Measurements from ENCODE around the gene ARPC5L.
A peak's percentile ranks its signal among the peaks of the same experiment; 100 is the strongest.
"Not testable (repeated sequence)": the region's sequence is repeated elsewhere in the genome, so short reads cannot be mapped to it uniquely, and the experiment has no call there.

ARPC5L gene

GRCh38 chr9:124831642-124832364 is 30.1 kb upstream of the ARPC5L start:
- peak overlapping the region in 1 of 2 experiments; percentile 93 for H2BK12ac ChIP-seq (ENCODE audit: low read length in 2 of 2)
- H2AFZ ChIP-seq (ENCODE audit: low read depth, low read length), result no peak overlapping the region
- no peaks in the 10 kb centered on the region for H3K79me1 ChIP-seq (replicated peaks; ENCODE audit: low read length, poor library complexity, severe bottlenecking)
- H3K9ac ChIP-seq (ENCODE audit: low read length), result peak overlapping the region; percentile 59
- 90% methylated on average over 9 of the region's 9 CpGs for WGBS
- H3K14ac ChIP-seq (ENCODE audit: low read length in 2 of 2), result peak overlapping the region in 1 of 2 experiments; percentile 61
- no peak overlapping the region for H4K8ac ChIP-seq (ENCODE audit: low read length)
- H3K9me3 ChIP-seq (ENCODE audit: control insufficient read depth, low read length), result no peaks in the 10 kb centered on the region
- no peak for DNase-seq
- no peak overlapping the region for H3K4me3 ChIP-seq (ENCODE audit: insufficient read depth in 1 of 2, low read depth in 1 of 2, low read length in 2 of 2)
- peak overlapping the region; percentile 8 for H3K27ac ChIP-seq (ENCODE audit: low read length, poor library complexity, severe bottlenecking)
- H2AK5ac ChIP-seq (ENCODE audit: low read length, severe bottlenecking), result peak overlapping the region; percentile 67
- no peaks in the 10 kb centered on the region for H3K27me3 ChIP-seq (ENCODE audit: control insufficient read depth in 1 of 2, insufficient read depth in 1 of 2, low read length in 2 of 2)
- no peak overlapping the region for H2BK120ac ChIP-seq (ENCODE audit: low read depth, low read length)
- peaks cover 22% of the 10 kb centered on the region for H3K4me1 ChIP-seq (ENCODE audit: control insufficient read depth, insufficient read depth, low read depth, low read length)
- H4K91ac ChIP-seq (ENCODE audit: low read length), result no peak overlapping the region
- peak overlapping the region in 1 of 2 experiments; percentile 64 for H3K23ac ChIP-seq (ENCODE audit: low read length in 2 of 2)
- H3K36me3 ChIP-seq (ENCODE audit: control insufficient read depth in 1 of 2, insufficient read depth in 2 of 2, low read depth in 1 of 2, low read length in 2 of 2), result no peaks in the 10 kb centered on the region
- H3K4ac ChIP-seq (ENCODE audit: low read depth in 1 of 2, low read length in 2 of 2), result peak overlapping the region in 1 of 2 experiments; percentile 24
- H2BK5ac ChIP-seq (ENCODE audit: low read depth, low read length, poor library complexity, severe bottlenecking), result no peak overlapping the region
- peak overlapping the region; percentile 21 for H2BK15ac ChIP-seq (ENCODE audit: low read depth, poor library complexity, severe bottlenecking)
- H3K18ac ChIP-seq (ENCODE audit: low read depth in 1 of 2, low read length in 2 of 2), result no peak overlapping the region
- H3K4me2 ChIP-seq (ENCODE audit: low read length, poor library complexity, severe bottlenecking), result no peak overlapping the region

DNA sequence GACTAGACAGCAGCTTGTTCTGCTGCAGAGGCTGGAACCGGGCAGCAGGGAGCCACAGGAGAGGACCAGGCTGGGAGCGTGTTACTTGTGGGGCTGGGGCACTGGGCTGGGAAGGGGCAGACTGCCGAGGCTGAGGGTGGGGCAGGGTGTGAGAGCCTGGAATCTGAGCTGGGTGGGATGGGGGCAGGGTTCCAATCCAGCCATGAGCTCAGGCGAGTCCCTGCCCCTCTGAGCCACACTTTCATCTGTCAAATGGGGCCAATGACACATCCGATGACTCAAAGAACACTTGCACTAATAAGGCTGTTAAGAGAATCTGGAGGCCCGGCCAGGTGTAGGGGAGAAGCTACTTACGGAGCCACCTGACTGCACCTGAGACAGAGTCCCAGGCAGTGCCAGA is 27.3 kb upstream of the ARPC5L start:
- H3K18ac ChIP-seq (ENCODE audit: low read depth in 1 of 2, low read length in 2 of 2), result peak overlapping the region in 1 of 2 experiments; percentile 83
- peak overlapping the region; percentile 88 for H2BK15ac ChIP-seq (ENCODE audit: low read depth, poor library complexity, severe bottlenecking)
- H2AK5ac ChIP-seq (ENCODE audit: low read length, severe bottlenecking), result peak overlapping the region; percentile 91
- no peak overlapping the region for H3K4me2 ChIP-seq (ENCODE audit: low read length, poor library complexity, severe bottlenecking)
- no peak overlapping the region for H2BK120ac ChIP-seq (ENCODE audit: low read depth, low read length)
- no peak for DNase-seq
- H3K14ac ChIP-seq (ENCODE audit: low read length in 2 of 2), result peak overlapping the region in 1 of 2 experiments; percentile 83
- peak overlapping the region; percentile 85 for H3K27ac ChIP-seq (ENCODE audit: low read length, poor library complexity, severe bottlenecking)
- H2BK5ac ChIP-seq (ENCODE audit: low read depth, low read length, poor library complexity, severe bottlenecking), result no peak overlapping the region
- H3K23ac ChIP-seq (ENCODE audit: low read length in 2 of 2), result no peak overlapping the region
- no peak overlapping the region for H4K91ac ChIP-seq (ENCODE audit: low read length)
- H3K9me3 ChIP-seq (ENCODE audit: control insufficient read depth, low read length), result no peaks in the 10 kb centered on the region
- H4K8ac ChIP-seq (ENCODE audit: low read length), result no peak overlapping the region
- H2AFZ ChIP-seq (ENCODE audit: low read depth, low read length), result no peak overlapping the region
- H3K4me1 ChIP-seq (ENCODE audit: control insufficient read depth, insufficient read depth, low read depth, low read length), result peaks cover 20% of the 10 kb centered on the region
- H3K79me1 ChIP-seq (replicated peaks; ENCODE audit: low read length, poor library complexity, severe bottlenecking), result no peaks in the 10 kb centered on the region
- H3K27me3 ChIP-seq (ENCODE audit: control insufficient read depth in 1 of 2, insufficient read depth in 1 of 2, low read length in 2 of 2), result no peaks in the 10 kb centered on the region
- 62% methylated on average over 7 of the region's 7 CpGs for WGBS
- peak overlapping the region in 1 of 2 experiments; percentile 2 for H3K4ac ChIP-seq (ENCODE audit: low read depth in 1 of 2, low read length in 2 of 2)
- H3K36me3 ChIP-seq (ENCODE audit: control insufficient read depth in 1 of 2, insufficient read depth in 2 of 2, low read depth in 1 of 2, low read length in 2 of 2), result no peaks in the 10 kb centered on the region
- H3K4me3 ChIP-seq (ENCODE audit: insufficient read depth in 1 of 2, low read depth in 1 of 2, low read length in 2 of 2), result no peak overlapping the region
- H2BK12ac ChIP-seq (ENCODE audit: low read length in 2 of 2), result peak overlapping the region; percentile 11 to 57
- H3K9ac ChIP-seq (ENCODE audit: low read length), result no peak overlapping the region

DNA sequence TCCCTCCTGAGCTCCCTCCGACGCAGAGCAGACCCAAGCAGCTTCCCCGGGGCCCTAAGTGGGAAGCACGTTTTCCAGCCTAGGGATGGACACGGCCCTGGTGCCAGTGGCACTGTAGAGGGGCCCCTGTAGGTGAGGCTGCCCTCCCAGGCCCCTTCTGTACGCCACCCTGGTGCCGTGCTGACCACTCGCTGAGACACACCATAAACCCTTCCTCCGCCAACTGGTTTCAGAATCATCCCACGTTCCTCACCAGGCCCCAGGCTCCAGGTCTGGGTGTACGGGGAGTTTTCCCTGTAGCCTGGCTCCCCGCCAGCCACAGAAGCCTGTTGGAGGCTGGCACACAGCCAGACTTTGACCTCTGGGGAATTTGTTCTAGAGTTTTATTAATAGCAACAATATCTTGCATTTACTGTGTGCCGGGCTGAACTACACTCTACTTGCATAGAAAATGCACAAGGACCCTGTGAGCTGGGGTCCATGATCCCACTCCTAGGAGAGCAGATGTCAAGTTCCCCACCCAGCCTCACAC is 26.8 kb upstream of the ARPC5L start:
- peak overlapping the region; percentile 62 for H4K91ac ChIP-seq (ENCODE audit: low read length)
- H2BK5ac ChIP-seq (ENCODE audit: low read depth, low read length, poor library complexity, severe bottlenecking), result no peak overlapping the region
- no peak overlapping the region for H3K4me2 ChIP-seq (ENCODE audit: low read length, poor library complexity, severe bottlenecking)
- H3K9me3 ChIP-seq (ENCODE audit: control insufficient read depth, low read length), result no peaks in the 10 kb centered on the region
- no peak overlapping the region for H3K4me3 ChIP-seq (ENCODE audit: insufficient read depth in 1 of 2, low read depth in 1 of 2, low read length in 2 of 2)
- no peak overlapping the region for H3K9ac ChIP-seq (ENCODE audit: low read length)
- no peak overlapping the region for H2BK15ac ChIP-seq (ENCODE audit: low read depth, poor library complexity, severe bottlenecking)
- no peak overlapping the region for H2BK120ac ChIP-seq (ENCODE audit: low read depth, low read length)
- no peaks in the 10 kb centered on the region for H3K27me3 ChIP-seq (ENCODE audit: control insufficient read depth in 1 of 2, insufficient read depth in 1 of 2, low read length in 2 of 2)
- H3K79me1 ChIP-seq (replicated peaks; ENCODE audit: low read length, poor library complexity, severe bottlenecking), result no peaks in the 10 kb centered on the region
- H3K4ac ChIP-seq (ENCODE audit: low read depth in 1 of 2, low read length in 2 of 2), result peak overlapping the region in 1 of 2 experiments; percentile 2
- H3K36me3 ChIP-seq (ENCODE audit: control insufficient read depth in 1 of 2, insufficient read depth in 2 of 2, low read depth in 1 of 2, low read length in 2 of 2), result no peaks in the 10 kb centered on the region
- no peak overlapping the region for H3K23ac ChIP-seq (ENCODE audit: low read length in 2 of 2)
- H2AK5ac ChIP-seq (ENCODE audit: low read length, severe bottlenecking), result peak overlapping the region; percentile 91
- peaks cover 25% of the 10 kb centered on the region for H3K4me1 ChIP-seq (ENCODE audit: control insufficient read depth, insufficient read depth, low read depth, low read length)
- peak overlapping the region; percentile 55 to 83 for H3K18ac ChIP-seq (ENCODE audit: low read depth in 1 of 2, low read length in 2 of 2)
- H3K14ac ChIP-seq (ENCODE audit: low read length in 2 of 2), result peak overlapping the region in 1 of 2 experiments; percentile 83
- no peak overlapping the region for H4K8ac ChIP-seq (ENCODE audit: low read length)
- DNase-seq, result peak; percentile 81
- no peak overlapping the region for H2AFZ ChIP-seq (ENCODE audit: low read depth, low read length)
- H3K27ac ChIP-seq (ENCODE audit: low read length, poor library complexity, severe bottlenecking), result peak overlapping the region; percentile 85
- peak overlapping the region; percentile 38 to 57 for H2BK12ac ChIP-seq (ENCODE audit: low read length in 2 of 2)
- 77% methylated on average over 13 of the region's 13 CpGs for WGBS

DNA sequence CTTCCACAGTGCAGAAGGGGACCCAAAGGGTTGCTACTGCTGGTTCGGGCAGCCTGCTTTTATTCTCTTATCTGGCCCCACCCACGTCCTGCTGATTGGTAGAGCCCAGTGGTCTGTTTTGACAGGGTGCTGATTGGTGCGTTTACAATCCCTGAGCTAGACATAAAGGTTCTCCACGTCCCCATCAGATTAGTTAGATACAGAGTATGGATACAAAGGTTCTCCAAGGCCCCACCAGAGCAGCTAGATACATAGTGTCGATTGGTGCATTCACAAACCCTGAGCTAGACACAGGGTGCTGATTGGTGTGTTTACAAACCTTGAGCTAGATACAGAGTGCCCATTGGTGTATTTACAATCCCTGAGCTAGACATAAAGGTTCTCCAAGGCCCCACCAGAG is 23.8 kb upstream of the ARPC5L start:
- not testable (repeated sequence) for H2BK5ac ChIP-seq (ENCODE audit: low read depth, low read length, poor library complexity, severe bottlenecking); H4K91ac ChIP-seq (ENCODE audit: low read length); H2BK15ac ChIP-seq (ENCODE audit: low read depth, poor library complexity, severe bottlenecking); H3K4me2 ChIP-seq (ENCODE audit: low read length, poor library complexity, severe bottlenecking); H3K9ac ChIP-seq (ENCODE audit: low read length); DNase-seq; H3K36me3 ChIP-seq (ENCODE audit: control insufficient read depth in 1 of 2, insufficient read depth in 2 of 2, low read depth in 1 of 2, low read length in 2 of 2); H2AK5ac ChIP-seq (ENCODE audit: low read length, severe bottlenecking); H3K18ac ChIP-seq (ENCODE audit: low read depth in 1 of 2, low read length in 2 of 2); H4K8ac ChIP-seq (ENCODE audit: low read length); H3K27me3 ChIP-seq (ENCODE audit: control insufficient read depth in 1 of 2, insufficient read depth in 1 of 2, low read length in 2 of 2); H2BK120ac ChIP-seq (ENCODE audit: low read depth, low read length); H3K14ac ChIP-seq (ENCODE audit: low read length in 2 of 2); H2BK12ac ChIP-seq (ENCODE audit: low read length in 2 of 2); H3K9me3 ChIP-seq (ENCODE audit: control insufficient read depth, low read length); H3K4me3 ChIP-seq (ENCODE audit: insufficient read depth in 1 of 2, low read depth in 1 of 2, low read length in 2 of 2); H3K23ac ChIP-seq (ENCODE audit: low read length in 2 of 2); H2AFZ ChIP-seq (ENCODE audit: low read depth, low read length); H3K27ac ChIP-seq (ENCODE audit: low read length, poor library complexity, severe bottlenecking); H3K4ac ChIP-seq (ENCODE audit: low read depth in 1 of 2, low read length in 2 of 2); H3K79me1 ChIP-seq (replicated peaks; ENCODE audit: low read length, poor library complexity, severe bottlenecking)
- WGBS, result 100% methylated on average over 1 of the region's 5 CpGs
- peaks cover 18% of the 10 kb centered on the region for H3K4me1 ChIP-seq (ENCODE audit: control insufficient read depth, insufficient read depth, low read depth, low read length)

All from mesenchymal stem cell (in vitro differentiated cells and primary cell).